GM12892 (cell line): Measurements from ENCODE around the gene MYADML2.

Experiments used
- POLR2A ChIP-seq: IDR thresholded peaks from 2 replicates; pipeline ENCODE4 v1.6.1; 2011; ENCODE audit warnings: low read depth, low read length, control low read depth
- POLR2AphosphoS5 ChIP-seq: IDR thresholded peaks from 2 replicates; pipeline ENCODE4 v1.6.1; 2011; ENCODE audit warnings: low read depth, low read length, control low read depth
- TAF1 ChIP-seq: IDR thresholded peaks from 2 replicates; pipeline ENCODE4 v1.6.1; 2011; ENCODE audit warnings: low read depth, mild to moderate bottlenecking, control low read depth, low read length, borderline replicate concordance

GRCh38 chr17:81901167-81902022 is 45.6 kb downstream of the MYADML2 start:
- TF ChIP-seq POLR2AphosphoS5 (no peak), POLR2A (no peak; the same call in 1 of the 2 replicates), TAF1 (no peak)
